ENCODE measurements around the gene PLXNA1.

The PLXNA1 gene

GRCh38 chr3:127026036-127026435 lies 43.1 kb downstream of the PLXNA1 start:
- DNase-seq: no peak

GRCh38 chr3:127026661-127027060 lies 43.7 kb downstream of the PLXNA1 start:
- no peak for DNase-seq

- no peak for DNase-seq
Observed at GRCh38 chr3:127027061-127027735, 44.3 kb downstream of the PLXNA1 start.

GRCh38 chr3:127027811-127028548 lies 45.1 kb downstream of the PLXNA1 start:
- DNase-seq: no peak

GRCh38 chr3:127028781-127029657 lies 46.1 kb downstream of the PLXNA1 start:
- DNase-seq: no peak

- DNase-seq: no peak
Observed at GRCh38 chr3:127029658-127030507, 47.0 kb downstream of the PLXNA1 start.

- no peak for DNase-seq
Observed at GRCh38 chr3:127030508-127031412, 47.8 kb downstream of the PLXNA1 start.

- no peak for DNase-seq
Observed at GRCh38 chr3:127031413-127031810, 48.5 kb downstream of the PLXNA1 start.

- no peak for DNase-seq
Observed at GRCh38 chr3:127031845-127032244, 48.9 kb downstream of the PLXNA1 start.

- no peak for DNase-seq
Observed at GRCh38 chr3:127032296-127032990, 49.5 kb downstream of the PLXNA1 start.
